GM19463 (cell line): ENCODE data around the gene RIMBP2.

Source experiments
- ATAC-seq: cut with Tn5 transposase; IDR thresholded peaks from one replicate; pipeline ENCODE4 v1.9.1; 2021; ENCODE audit warnings: mild to moderate bottlenecking, moderate library complexity; ENCODE audit not compliant: unreplicated experiment

The RIMBP2 gene

DNA sequence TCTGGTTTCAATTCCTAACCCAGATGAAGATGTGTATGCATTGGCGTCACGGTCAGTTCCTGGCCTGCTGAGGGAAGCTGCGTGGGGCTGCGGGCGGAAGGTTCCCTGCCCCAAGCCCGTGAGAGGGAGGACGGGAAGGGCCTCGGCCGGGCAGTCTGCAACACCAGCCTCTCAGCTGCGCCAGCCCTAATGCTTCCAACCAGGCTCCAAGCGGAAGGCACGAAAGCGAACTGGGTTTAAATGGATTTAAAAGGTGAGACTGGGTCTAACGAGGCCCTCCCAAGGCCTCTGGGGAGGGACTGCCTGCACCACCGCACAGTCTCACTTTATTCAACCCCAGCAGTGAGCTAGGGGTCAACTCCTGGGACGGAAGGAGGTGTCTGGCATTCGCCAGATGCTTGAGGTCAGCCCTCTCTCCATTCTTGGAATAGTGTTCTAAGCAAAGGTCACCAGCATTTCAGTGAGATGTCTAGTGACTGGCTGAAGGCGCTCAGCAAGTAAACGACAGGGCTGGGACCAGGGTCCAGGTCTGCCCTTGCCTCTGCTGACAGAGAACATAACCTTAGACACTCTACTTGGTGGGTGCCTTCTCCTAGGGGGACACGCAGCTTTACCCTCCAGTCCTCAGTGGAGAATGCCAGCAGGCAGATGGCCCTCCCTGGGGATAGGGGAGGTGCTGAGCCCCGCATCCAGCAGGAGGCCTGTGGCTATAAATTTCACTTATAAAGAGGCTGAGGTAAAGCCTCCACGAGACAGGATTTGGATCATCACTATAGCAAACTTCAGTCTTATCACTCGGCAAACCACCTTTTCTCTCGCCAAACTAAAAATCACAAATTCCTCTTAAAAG lies 286.2 kb downstream of the RIMBP2 start:
- no peak for ATAC-seq

GRCh38 chr12:130428116-130428515 lies 288.0 kb downstream of the RIMBP2 start:
- ATAC-seq, result no peak

GRCh38 chr12:130427381-130427887 lies 288.7 kb downstream of the RIMBP2 start:
- no peak for ATAC-seq

GRCh38 chr12:130425698-130426245 lies 290.3 kb downstream of the RIMBP2 start:
- no peak for ATAC-seq

- no peak for ATAC-seq
Measured at GRCh38 chr12:130424858-130425697, 291.0 kb downstream of the RIMBP2 start.

DNA sequence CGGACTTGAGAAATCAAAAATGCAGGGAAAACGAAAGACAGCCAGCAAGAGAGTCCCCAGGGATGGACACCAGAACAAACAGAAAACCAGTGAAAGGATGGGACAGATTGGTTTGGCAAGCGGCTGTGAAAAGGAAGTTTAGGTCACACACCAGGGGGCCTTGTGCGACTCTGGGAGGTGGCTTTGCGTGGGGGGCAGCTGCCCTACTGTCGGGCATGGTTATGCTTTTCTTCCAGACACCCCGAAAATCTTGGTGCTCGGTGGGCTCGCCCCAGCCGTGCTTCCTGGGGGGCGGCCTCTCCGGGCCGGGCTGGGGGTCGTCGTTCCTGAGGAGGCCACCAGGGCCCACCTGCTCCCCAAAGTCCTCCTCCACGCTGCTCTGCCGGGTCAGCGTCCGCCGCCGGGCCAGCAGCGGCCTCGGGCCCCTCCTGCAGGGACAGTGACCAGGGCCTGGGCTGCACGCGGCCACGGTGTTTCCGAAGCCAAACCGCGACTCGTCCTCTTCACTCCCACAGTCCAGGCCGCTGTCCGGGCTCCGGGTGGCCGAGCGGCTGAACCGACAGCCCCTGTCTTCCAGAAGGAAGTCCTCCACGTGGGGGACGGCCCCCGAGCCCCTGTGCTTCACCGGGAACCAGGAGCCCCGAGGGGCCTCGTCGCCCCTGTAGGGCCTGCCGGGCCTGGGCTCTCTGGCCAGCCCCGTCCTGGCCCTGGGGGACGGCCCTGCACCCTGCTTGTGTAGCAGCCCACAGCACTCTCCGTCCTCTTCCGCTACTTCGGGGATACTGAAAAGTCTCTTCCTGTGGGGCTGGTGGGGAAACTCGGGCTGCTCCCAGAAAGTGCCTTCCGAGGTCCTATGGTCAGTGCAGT lies 291.9 kb downstream of the RIMBP2 start:
- ATAC-seq, result no peak

- ATAC-seq, result no peak
Measured at GRCh38 chr12:130423136-130423535, 293.0 kb downstream of the RIMBP2 start.

- ATAC-seq, result no peak
Measured at GRCh38 chr12:130422676-130423075, 293.4 kb downstream of the RIMBP2 start.

DNA sequence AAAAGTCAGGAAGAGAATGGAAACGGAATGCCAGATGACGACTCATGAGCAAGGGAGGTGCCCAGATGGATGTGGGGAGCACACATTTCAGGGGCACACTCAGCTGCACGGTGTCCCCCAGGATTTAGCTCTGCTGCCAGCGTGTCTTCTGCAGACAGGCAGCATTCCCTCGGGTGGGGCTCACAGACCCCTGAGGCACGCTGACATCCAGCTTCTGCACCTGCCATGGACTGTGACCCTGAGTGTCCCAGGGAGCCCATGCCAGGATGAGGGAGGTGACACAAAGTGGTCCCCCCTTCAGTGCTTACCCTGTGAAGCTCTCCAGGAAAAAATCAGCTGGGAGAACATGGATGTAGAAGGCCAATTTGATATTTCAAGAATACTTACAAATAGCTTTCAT lies 294.2 kb downstream of the RIMBP2 start:
- ATAC-seq, result no peak

GRCh38 chr12:130420071-130420470 lies 296.0 kb downstream of the RIMBP2 start:
- no peak for ATAC-seq

- no peak for ATAC-seq
Measured at GRCh38 chr12:130419116-130419515, 297.0 kb downstream of the RIMBP2 start.

DNA sequence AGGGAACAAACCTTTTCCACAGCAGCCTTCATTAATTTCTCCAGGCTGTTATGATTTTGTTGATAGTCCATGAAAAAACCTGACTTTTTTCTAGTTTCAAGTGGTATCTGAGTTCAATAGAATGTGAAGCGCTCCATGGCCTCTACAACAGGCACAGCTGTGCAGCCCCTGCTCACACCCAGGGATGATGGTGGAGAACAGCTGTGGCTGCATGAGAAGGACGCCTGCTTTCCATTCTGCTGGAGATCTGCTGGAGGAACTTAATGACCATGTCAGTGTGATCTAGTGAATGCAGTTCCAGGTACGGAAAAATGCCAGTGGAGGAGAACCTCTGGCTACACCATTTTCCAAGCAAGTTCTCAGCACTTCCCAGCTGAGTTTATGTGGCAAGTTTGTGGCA lies 297.8 kb downstream of the RIMBP2 start:
- no peak for ATAC-seq

- no peak for ATAC-seq
Measured at GRCh38 chr12:130414381-130414780, 301.7 kb downstream of the RIMBP2 start.

DNA sequence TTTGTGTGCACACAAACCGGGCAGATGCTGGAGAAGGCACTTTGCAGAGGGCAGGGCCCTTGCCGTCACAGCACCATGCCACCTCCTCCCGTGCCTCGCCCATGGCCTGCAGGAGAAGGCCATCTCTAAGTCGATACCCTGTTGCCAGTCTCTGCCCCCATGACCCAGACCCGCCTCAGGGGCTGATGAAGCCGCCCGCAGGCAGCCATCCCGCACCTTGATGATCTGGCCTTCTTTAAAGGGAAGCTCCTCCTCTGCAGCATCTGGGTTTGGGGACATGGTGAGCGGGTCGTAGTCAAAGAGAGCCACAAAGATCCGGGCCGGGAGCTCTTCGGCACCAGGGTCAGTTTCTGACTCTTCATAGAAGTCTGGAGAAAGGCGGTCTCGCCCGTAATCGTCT lies 302.2 kb downstream of the RIMBP2 start:
- no peak for ATAC-seq

DNA sequence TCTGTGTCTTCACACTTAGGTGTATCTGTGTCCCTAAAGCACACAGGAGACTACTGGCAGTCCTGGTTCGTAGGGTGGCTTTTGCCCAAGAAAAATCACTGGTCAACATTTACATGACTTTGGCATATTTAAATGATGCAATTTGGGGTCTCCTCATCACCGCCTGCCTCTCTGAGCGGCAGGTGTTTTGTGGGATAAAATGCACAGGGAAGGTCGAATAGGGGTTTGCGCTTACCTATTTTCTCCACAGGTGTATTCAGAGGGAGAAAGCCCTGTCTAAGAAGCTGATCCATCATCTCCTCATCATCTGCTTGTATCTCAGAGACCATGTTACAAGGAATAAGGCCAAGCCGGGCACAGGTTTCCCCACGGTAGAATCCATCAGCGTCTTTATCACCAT lies 303.7 kb downstream of the RIMBP2 start:
- no peak for ATAC-seq

GRCh38 chr12:130405332-130405731 lies 310.8 kb downstream of the RIMBP2 start:
- no peak for ATAC-seq

- ATAC-seq, result no peak
Measured at GRCh38 chr12:130401703-130402102, 314.4 kb downstream of the RIMBP2 start.

GRCh38 chr12:130398100-130398848 lies 317.8 kb downstream of the RIMBP2 start:
- no peak for ATAC-seq

DNA sequence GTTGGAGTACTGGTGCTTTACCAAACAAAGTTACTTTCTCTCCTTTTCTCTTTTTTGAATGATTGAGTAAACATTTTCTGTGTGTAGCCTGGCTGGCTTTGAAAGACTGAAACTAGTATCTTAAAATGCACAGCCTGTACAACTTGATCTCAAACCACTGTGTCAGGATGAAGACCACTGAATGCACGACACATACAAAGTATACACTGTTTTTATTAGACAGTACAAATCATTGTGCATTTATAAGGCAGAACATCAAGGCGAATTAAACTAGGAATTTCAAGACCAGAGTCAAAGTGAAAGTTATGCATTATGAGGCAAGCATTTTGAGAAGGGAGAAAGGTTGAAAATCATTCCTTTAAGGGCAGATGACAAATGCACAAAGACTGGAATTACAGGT lies 319.4 kb downstream of the RIMBP2 start:
- no peak for ATAC-seq

GRCh38 chr12:130394906-130395305 lies 321.2 kb downstream of the RIMBP2 start:
- no peak for ATAC-seq
